DMS153 treated with DMSO at 0.1 percent for 48 hours (cell line): ENCODE data around the gene MAP3K13.
A peak's percentile ranks its signal among the peaks of the same experiment; 100 is the strongest.
"Not testable (repeated sequence)": the region's sequence is repeated elsewhere in the genome, so short reads cannot be mapped to it uniquely, and the experiment has no call there.

Experiments used
- DNase-seq: peaks from one replicate; lab custom pipeline; 2025; ENCODE audit not compliant: unreplicated experiment; lab: John Stamatoyannopoulos, UW

The MAP3K13 gene

DNA sequence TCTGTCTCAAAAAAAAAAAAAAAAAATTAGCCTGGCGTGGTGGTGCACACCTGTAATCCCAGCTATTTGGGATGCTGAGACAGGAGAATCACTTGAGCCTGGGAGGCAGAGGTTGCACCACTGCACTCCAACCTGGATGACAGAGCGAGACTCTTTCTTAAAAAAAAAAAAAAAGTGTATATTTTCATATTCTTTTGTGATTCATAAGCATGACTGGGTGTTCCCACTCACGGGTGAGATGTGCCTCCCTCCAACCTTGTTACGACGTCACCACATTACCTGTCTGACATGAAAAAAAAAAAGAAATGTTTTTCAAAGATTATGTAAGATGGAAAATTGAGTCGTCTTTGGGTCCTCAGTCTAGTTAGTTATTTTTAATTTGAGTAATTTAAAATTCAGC lies 79.1 kb downstream of the MAP3K13 start:
- no peak for DNase-seq

DNA sequence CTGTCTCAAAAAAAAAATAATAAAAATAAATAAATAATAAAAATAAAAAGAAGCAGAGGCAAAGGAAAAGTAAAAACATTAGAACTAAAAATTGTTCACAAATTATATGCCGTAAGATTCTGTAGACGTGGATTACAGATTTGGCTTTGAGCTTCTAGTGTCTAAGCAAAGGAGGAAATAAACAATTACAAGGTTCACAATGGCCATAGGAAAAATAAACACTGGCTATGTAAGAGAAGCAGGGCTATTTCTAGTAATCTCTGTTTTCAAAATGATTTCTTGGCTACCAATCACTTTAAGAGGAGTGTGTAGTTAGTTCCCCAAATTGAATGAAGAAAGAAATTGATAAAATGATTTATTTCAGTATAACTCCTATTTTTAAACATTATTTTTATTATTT lies 81.4 kb downstream of the MAP3K13 start:
- no peak for DNase-seq

DNA sequence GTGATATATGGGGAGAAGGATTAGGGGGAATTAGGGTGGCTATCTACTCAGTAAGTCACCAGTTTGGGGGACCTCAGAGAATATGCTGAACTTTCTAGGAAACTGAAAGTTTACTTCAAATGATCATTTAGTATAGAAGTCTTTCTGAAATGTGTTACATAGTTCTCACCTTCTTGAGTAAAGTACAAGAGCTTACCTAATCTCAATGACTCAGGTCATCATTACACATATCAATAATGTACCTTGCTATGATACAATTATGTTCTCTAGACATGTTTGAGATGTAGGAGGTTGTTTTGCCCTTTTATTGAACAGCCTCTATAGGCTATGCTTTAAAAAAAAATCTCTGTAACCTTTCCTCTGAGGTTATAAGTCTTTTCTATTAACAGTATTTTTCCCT lies 85.2 kb downstream of the MAP3K13 start:
- DNase-seq = no peak

DNA sequence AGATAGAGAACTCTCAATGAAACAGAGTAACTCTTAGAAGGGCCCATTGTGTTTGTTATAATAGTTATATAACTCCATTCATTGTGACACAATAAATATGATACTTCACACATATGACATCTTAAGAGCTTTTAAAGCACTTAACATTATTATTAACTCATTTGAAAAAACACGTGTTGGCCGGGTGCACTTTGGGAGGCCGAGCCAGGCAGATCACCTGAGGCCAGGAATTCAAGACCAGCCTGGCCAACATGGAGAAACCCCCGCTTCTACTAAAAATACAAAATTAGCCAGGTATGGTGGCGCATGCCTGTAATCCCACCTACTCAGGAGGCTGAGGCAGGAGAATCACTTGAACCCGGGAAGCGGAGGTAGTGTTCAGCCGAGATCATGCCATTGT lies 88.5 kb downstream of the MAP3K13 start:
- DNase-seq = not testable (repeated sequence)

DNA sequence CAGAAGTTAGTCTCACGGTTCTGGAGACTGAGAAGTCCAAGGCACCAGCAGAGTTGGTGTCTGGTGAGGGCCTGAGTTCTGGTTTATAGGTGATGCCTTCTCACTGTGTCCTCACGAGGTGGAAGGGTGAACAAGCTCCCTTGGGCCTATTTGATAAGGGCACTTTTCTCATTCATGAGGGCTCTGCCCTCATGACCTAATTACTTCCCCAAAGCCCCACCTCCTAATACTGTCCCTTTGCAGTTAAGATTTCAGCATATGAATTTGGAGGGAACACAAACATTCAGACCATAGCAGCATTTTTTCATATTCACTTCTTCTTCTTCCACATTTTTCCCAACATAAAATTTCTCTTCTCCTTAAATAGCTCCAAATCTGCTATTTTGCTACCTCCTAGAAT lies 94.4 kb downstream of the MAP3K13 start:
- no peak for DNase-seq

DNA sequence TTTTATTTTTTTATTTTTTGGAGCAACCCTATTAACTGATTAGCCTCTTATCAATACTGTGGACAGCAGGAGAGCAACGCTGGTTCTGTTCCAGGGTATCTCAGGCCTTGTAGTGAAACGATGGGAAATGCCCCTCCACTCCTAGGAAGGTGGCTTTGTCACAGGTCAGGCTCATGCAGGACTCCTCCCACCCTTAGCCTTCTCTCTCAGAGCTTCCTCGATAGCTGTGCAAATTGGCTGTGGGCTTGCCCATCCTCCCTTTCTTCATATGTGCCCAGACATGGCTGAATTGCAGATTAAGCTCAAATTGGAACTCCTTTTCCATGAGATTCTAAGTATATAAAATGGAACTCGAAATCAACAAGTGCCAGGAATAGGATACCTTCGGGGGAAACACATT lies 97.4 kb downstream of the MAP3K13 start:
- no peak for DNase-seq

DNA sequence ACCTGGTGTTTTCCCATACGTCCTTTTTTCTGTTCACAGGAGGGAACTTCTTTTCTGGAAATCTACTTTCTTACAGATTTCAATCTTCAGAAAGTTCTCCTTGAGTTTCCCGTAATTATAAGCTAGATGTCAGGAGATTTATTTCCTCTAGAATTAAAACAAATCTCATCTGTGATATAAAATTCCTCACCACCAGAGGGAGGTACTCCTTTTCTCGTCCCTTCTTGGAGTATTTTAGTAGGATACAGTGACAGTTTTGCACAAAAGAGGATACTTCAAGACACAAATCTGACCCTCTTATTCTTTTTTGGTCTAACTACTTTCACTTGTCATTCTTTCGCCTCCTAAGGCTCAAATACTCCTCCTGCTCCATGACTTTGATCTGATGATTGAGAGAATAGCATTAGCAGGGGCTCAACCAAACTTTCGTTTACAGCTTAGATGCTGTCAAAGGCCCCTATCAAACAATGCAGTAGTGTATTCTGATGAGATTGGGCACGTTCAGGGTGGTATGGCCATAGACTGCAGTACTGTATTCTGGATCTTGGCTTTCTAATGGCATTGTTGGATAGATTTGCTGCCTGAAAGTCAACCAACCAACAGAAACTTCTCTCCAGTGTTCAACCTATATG lies 97.9 kb downstream of the MAP3K13 start:
- DNase-seq = no peak

DNA sequence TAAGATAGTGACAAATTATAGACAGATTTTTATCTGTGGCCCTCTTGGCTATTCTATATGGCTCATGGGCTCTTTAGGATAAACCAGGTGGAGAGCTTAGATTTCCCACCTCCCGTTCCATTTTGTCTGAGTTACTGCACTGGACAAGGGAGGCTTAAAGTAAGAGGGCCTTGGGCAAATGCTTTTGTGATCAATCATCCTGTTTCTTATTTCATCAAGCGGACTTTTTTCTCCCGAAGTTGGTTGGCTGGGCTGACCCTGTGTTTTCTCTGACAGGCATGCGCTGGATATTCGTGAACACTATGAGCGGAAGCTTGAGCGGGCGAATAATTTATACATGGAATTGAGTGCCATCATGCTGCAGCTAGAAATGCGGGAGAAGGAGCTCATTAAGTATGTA lies 102.5 kb downstream of the MAP3K13 start:
- no peak for DNase-seq

DNA sequence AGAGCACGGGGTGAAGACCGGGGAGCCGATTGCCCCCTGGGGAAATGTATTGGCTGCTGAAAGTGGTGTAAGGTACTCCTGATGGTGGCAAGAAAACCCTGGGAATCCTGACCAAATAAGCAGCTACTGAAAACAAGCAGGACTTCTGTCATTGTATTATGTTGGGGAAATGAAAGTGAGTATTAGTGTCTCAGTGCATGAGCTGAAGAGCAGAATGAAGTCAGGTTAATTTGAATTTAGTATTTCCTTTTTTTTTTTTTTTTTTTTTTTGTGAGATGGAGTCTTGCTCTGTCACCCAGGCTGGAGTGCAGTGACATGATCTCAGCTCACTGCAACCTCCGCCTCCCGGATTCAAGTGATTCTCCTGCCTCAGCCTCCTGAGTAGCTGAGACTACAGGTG lies 103.2 kb downstream of the MAP3K13 start:
- DNase-seq = not testable (repeated sequence)

DNA sequence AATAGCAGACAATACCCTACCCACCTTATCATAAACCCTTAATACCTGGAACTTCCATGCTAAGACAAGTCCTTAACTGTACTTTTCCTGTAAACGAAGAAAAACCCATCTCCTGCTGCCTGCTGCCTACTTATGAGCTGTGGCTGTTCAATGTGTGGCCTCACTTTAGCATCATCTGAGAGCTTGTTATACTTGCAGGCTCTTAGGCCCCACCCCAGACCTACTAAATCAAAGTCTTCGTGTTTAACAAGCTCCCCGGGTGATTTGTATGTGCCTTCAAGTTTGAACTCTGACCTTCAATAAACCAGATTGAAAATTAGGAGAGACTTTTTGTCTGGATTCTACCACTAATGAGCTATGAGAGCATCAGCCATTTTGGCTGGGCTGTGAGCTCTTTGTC lies 106.6 kb downstream of the MAP3K13 start:
- no peak for DNase-seq

DNA sequence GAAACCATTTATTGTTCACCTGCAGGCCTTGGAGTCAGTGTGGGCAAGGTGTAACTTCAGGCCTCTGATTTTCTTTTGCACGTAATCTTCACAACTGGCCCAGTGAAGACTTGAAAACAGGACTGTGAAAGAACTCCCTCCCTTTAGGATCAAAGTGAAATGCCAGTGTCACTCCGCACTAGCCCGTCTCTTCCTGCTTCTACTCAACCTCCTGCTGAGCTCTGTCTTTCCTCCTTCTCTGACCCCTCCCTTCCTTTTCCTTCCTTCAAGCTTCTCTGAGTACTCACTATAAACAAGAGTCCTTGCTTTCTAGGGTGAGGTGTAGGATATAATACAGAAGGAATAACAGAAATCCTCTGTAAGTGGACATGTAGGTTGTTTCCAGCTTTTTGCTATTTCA lies 107.4 kb downstream of the MAP3K13 start:
- DNase-seq = no peak

DNA sequence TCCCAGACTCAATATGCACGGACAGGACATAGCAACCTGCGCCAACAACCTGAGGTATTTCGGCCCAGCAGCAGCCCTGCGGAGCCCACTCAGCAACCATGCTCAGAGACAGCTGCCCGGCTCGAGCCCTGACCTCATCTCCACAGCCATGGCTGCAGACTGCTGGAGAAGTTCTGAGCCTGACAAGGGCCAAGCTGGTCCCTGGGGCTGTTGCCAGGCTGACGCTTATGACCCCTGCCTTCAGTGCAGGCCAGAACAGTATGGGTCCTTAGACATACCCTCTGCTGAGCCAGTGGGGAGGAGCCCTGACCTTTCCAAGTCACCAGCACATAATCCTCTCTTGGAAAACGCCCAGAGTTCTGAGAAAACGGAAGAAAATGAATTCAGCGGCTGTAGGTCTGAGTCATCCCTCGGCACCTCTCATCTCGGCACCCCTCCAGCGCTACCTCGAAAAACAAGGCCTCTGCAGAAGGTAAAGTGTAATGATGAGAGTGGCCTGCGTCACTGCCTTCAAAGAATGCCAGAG lies 110.4 kb downstream of the MAP3K13 start:
- DNase-seq = no peak

DNA sequence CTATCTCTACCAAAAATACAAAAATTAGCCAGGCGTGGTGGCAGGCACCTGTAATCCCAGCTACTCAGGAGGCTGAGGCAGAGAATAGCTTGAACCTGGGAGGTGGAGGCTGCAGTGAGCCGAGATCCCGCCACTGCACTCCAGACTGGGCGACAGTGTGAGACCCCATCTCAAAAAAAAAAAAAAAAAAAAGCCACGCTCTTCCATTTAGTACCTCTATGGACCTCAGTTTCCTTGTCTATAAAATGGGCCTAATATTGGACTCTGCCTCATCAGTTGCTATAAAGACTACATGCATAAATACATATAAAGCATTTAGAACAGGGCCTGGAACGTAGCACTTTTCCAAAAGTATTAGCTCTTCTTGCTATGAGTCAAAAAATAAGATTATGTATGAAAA lies 112.0 kb downstream of the MAP3K13 start:
- not testable (repeated sequence) for DNase-seq

DNA sequence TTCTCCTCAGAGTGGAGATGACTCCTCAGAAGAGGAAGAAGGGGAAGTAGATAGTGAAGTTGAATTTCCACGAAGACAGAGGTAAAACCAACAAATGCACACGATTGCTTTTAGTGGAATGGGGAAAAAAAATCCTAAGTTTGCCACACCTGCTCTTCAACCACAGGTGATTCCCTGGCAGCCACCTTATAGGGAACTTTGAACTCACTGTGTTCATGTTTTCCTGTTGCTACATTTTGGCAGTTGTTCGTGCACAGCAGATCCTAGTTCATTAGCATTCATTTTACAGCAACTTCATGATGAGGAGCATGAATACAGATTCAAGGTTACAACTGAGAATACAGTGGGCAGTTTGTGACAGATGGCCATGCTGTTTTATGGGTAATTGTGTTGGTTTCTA lies 114.4 kb downstream of the MAP3K13 start:
- no peak for DNase-seq

DNA sequence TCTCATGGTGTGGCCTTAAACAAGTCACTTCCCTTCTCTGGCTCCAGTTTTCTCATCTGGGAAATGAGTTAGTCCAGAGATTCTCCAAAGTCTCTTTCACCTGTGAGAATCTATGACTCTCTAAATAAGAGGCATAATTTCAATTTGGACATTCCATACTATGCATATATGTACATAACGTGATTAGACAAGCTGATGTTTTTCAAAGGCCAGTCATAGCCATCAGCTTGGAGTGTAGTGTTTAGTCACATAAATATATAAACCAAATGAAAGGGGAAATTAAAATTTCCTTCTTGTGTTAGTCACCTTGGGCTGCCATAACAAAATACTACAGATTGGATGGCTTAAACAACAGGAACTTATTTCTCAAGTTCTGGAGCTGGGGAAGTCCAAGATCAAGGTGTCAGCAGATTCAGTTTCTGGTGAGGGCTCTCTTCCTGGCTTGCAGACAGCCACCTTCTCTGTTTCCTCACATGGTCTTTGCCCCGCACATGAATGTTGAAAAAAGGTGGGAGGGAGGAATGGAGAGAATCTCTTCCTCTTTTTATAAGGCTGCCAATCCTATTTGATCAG lies 116.5 kb downstream of the MAP3K13 start:
- DNase-seq = no peak

DNA sequence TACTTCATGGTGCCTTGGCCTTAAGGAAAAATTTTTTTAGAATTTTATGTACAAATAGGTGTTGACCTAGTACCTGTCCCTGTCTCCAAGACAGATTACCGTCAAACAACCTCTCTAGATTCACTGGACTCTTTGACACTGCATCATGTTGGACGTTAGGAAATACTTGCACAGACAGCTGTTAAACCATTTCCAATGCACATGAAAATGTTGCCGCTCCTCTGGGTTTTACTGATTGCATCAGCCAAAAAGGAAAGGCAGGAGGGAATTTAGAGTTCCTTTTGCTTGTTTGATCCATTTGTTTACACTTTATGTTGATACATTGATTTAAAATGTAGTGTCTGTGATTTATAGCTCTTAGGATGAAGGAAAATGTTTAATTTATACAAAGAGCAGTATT lies 121.4 kb downstream of the MAP3K13 start:
- no peak for DNase-seq

DNA sequence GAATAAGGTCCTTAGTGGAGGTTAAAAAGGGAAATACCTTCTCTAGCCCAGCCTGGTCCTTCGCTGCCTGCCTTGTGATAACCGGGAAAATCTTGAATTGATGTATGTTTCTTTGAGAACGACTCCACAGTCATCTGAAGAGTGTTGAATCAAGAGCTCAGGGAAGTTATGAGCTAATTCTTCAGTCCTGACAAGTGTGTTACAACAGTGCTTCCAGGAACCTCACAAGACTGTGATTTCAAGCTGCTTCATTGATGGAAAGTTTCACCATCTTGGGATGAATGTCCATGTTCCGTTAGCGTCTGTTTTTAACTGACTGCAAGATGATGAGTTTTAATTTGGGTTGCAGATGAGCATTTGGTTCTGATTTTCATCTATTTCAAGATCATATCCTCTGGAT lies 123.5 kb downstream of the MAP3K13 start:
- no peak for DNase-seq

DNA sequence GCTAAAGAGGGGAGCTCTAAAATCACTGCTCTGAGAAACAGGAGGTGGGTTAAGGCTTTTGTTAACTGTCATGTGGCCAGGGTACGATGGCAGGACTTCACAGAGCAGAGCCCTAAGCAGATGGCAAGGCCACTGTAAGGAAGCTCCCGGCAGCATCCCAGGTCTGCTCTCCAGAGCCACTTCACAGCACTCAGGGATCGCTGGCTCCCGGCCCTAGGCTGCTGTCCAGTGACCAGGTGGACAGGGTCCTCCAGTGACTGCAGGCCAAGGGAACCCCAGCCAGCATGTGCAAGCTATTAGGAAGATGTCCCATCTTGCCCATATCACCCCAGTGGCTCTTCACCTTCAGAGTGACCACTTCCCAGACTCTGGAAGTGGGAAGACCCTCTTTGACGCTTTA lies 125.5 kb downstream of the MAP3K13 start:
- DNase-seq = no peak

DNA sequence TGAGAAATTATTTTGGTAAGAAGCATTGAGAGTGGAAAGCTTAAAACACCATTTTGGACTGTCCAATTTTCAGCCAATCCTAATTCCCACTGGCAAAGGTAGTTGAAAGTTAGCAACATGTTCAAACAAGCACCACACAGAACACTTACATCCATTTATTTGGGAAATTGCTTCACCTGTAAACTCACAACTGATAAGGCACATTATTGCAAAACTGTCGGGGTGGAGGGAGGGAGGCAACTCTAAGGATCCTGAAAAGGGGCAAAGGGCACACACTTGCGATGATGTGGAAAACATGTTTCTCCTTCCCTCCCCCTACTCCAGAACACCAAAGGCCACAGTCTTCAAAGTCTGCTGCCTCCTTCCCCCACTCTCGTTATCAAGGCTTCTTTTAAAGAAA lies 126.5 kb downstream of the MAP3K13 start:
- DNase-seq = no peak

DNA sequence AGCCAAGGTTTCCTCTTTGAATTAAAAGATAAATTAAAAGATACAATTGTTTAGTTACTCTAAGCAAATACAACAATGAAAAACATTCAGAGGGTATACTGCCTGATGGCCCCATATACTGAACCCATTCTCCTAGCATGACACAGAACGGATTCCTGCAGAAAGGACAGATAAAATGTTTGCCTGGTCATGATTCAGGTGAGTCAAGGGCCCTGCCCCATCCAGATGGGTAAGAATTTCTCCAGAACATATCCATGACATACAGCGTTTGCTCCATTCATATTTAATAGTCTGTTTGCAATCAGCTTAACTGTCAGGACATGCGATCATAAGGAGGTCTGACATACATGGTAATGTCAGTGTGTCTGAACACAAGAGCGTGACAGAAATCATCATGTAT lies 127.3 kb downstream of the MAP3K13 start:
- DNase-seq = no peak

DNA sequence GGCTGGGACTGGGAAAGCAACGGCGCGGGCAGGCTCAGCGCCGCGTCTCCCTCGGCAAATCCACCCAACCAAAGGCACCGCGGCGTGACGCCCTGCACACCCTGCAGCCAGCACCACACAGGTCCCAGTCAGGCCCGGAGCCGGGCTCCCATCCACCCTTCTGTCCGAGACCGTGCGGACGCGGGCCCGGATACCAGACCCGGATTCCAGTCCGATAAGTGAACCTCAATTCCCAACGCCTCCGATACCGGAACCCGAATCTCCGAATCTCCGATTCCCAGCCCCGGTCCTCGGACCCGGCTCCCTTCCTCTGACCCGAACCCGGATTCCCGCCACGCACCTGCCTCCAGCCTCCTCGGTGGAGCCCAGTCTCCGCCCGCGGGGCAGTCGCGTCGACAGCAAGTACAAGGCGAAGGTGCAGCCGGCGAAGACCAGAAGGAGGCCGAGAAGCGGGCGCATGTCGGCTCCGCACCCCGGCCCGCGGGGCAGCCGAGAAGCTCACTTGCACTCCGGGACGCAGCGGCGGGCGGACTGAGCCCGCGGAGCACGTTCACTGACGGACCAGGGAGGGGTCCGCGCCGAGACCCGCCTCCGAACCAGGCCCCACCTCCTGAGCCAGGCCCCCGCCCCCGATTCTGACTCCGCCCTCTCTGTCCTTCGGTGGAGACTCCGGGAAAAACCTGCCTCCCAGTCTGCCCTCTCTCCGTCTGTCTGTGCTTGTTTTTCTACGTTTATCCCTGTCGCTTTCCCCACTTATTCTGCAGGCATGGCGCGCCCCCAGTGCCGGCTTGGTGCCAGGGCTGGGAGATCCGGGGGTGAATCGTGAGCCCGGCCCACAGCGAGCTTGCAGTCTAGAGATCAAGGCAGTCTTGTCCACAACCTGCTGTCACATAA lies 135.8 kb downstream of the MAP3K13 start, which contains the start of gene TMEM41A:
TSS of gene TMEM41A (minus strand) at position 533 of the 894 bp plus-strand sequence. CDS start at position 459, 74 bp downstream.
- DNase-seq = peak; percentile 81

DNA sequence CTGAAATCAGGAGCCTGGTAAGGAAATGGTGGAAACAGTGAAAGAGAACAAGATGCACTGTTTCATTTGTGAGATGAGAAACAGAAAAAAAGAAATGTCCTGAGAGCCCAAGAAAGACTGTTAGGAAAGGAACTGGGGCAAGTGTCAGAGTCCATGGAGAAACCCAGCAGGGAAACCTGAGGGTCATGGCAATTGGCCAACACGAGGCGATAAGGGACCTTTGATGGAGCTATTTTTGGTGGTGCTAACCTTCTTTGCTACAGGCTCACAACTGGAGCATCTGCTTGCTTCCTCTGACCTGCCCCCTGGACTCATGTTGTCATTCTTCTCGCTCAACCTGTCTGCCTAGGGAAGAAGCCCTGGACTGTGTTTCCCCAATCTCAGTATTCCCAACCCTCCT lies 140.1 kb downstream of the MAP3K13 start:
- no peak for DNase-seq
